Endothelial cell of umbilical vein (primary cell): ENCODE results near the gene ERBB2. TPM values are rescaled to one million over a fixed set of nuclear protein-coding genes. Genes with fewer than 3 reads are reported as not detected.

Source experiments
- BruUV-seq: library from RNA; stranded (reverse); fragments of 400-500 nt; replicated peaks from 2 replicates; lab custom pipeline; 2021; lab: Mats Ljungman, UMichigan
- CTCF ChIA-PET: fragments of 300-600, 350-600 bp; sonication (Branson Sonifier 250); formaldehyde crosslinking; loops from one replicate; lab custom pipeline; 2021; ENCODE audit warnings: antibody characterized with exemption, inconsistent platforms; lab: Charles Lee
- POLR2A ChIA-PET: fragments of 300-600, 350-600 bp; sonication (Branson Sonifier 250); formaldehyde crosslinking; loops from one replicate; lab custom pipeline; 2021; ENCODE audit warnings: antibody characterized with exemption, inconsistent platforms; lab: Charles Lee
- DNase-seq: peaks from one replicate; pipeline ENCODE4 v3.0.0-alpha.2; 2011; ENCODE audit warnings: low read depth, low spot score
- FAIRE-seq: peaks from 2 replicates; lab custom pipeline; 2011; peaks lifted over from hg19 to GRCh38; lab: Jason Lieb, UNC
- H2AFZ ChIP-seq: 2 replicates; pipeline ENCODE4 v1.6.0; 2012; ENCODE audit warnings: low read depth, low read length, control low read depth, inconsistent platforms
- H3K27ac ChIP-seq: 2 replicates; pipeline ENCODE4 v1.5.1; 2011; ENCODE audit warnings: low read depth, mild to moderate bottlenecking, control low read depth, low read length, moderate library complexity; ENCODE audit not compliant: insufficient read depth
- H3K27me3 ChIP-seq, 2 experiments: 2 replicates each; pipeline versions ENCODE4 v1.6.0 to v1.6.1; 2011; ENCODE audit warnings: low read length in 2 of 2, mixed read lengths in 1 of 2; ENCODE audit not compliant: control insufficient read depth in 2 of 2, insufficient read depth in 2 of 2
- H3K36me3 ChIP-seq, 2 experiments: 2 replicates in 1 of 2; 3 replicates in 1 of 2; pipeline ENCODE4 v1.5.1; 2011; ENCODE audit warnings: low read length in 2 of 2, mild to moderate bottlenecking in 1 of 2, moderate library complexity in 1 of 2; ENCODE audit not compliant: control insufficient read depth in 2 of 2, insufficient read depth in 2 of 2; ENCODE audit errors: extremely low read depth in 1 of 2
- H3K4me1 ChIP-seq: 3 replicates; pipeline ENCODE4 v1.5.1; 2011; ENCODE audit warnings: mild to moderate bottlenecking, low read length; ENCODE audit not compliant: control insufficient read depth, insufficient read depth; ENCODE audit errors: extremely low read depth
- H3K4me2 ChIP-seq: 2 replicates; pipeline ENCODE4 v1.6.1; 2011; ENCODE audit warnings: low read length, control low read depth, mixed read lengths; ENCODE audit not compliant: insufficient read depth
- H3K4me3 ChIP-seq, 3 experiments: fragments of 200-600 bp in 1 of 3; sonication (generic), shearing (Covaris generic) in 1 of 3; replicated peaks in 1 of 3; 2 replicates each; pipeline ENCODE4 v1.5.1; 2011 to 2016; ENCODE audit warnings: control low read depth in 3 of 3, low read length in 3 of 3, mild to moderate bottlenecking in 2 of 3, inconsistent platforms in 1 of 3, low read depth in 1 of 3, moderate library complexity in 1 of 3; ENCODE audit not compliant: insufficient read depth in 1 of 3
- H3K79me2 ChIP-seq: 2 replicates; pipeline ENCODE4 v1.6.0; 2012; ENCODE audit warnings: low read length, inconsistent platforms; ENCODE audit not compliant: control insufficient read depth, insufficient read depth
- H3K9ac ChIP-seq: replicated peaks from 2 replicates; pipeline ENCODE3; 2011; ENCODE audit warnings: low read length, control low read depth; ENCODE audit not compliant: insufficient read depth; ENCODE audit errors: extremely low read depth
- H3K9me1 ChIP-seq: replicated peaks from 3 replicates; pipeline ENCODE4 v1.6.0; 2011; ENCODE audit warnings: mild to moderate bottlenecking, low read length; ENCODE audit not compliant: control insufficient read depth, insufficient read depth; ENCODE audit errors: extremely low read depth
- H3K9me3 ChIP-seq: replicated peaks from 2 replicates; pipeline ENCODE4 v1.5.1; 2012; ENCODE audit warnings: low read length, inconsistent platforms; ENCODE audit not compliant: control insufficient read depth, insufficient read depth
- H4K20me1 ChIP-seq: replicated peaks from 2 replicates; pipeline ENCODE3; 2011; ENCODE audit warnings: mild to moderate bottlenecking, low read length; ENCODE audit not compliant: control insufficient read depth, insufficient read depth; ENCODE audit errors: extremely low read depth
- CTCF ChIP-seq, 2 donors: IDR thresholded peaks; 1 replicate in 1 of 2; 2 replicates in 1 of 2; pipeline ENCODE4 v1.5.1; 2011; ENCODE audit warnings: low read length in 2 of 2, mild to moderate bottlenecking in 2 of 2, moderate library complexity in 2 of 2, control low read depth in 1 of 2, inconsistent platforms in 1 of 2, low read depth in 1 of 2; ENCODE audit not compliant: insufficient read depth in 1 of 2; ENCODE audit errors: extremely low read depth in 1 of 2
- EZH2 ChIP-seq: IDR thresholded peaks from 2 replicates; pipeline ENCODE4 v1.6.1; 2012; ENCODE audit warnings: borderline replicate concordance, low read depth, mild to moderate bottlenecking, moderate library complexity, low read length, inconsistent platforms; ENCODE audit not compliant: severe bottlenecking
- JUN ChIP-seq: IDR thresholded peaks from 2 replicates; pipeline ENCODE4 v1.6.1; 2011; ENCODE audit warnings: borderline replicate concordance, low read depth; ENCODE audit not compliant: insufficient read length, insufficient read depth
- MAX ChIP-seq: IDR thresholded peaks from 2 replicates; pipeline ENCODE4 v1.6.1; 2011; ENCODE audit not compliant: insufficient read depth, insufficient read length
- MYC ChIP-seq: IDR thresholded peaks from one replicate; pipeline ENCODE4 v1.6.1; 2011; ENCODE audit warnings: mild to moderate bottlenecking, low read depth, low read length
- dilution Hi-C: fragments of 300-500 bp; cut with MboI; formaldehyde crosslinking; loops from one replicate; pipeline ENCODE4 v1.15.0; 2019; ENCODE audit warnings: low sequenced_read_pairs; ENCODE audit not compliant: extremely low pct_ligation_motif_present
- intact Hi-C: fragments of 100-400 bp; cut with micrococcal nuclease; formaldehyde crosslinking; loops from one replicate; pipeline ENCODE4 v1.10.0; 2022
- polyA plus RNA-seq, 4 experiments: library from polyadenylated mRNA; depleted of rRNA in 3 of 4; stranded (reverse) in 3 of 4; unstranded in 1 of 4; fragments of >200 nt; gene quantifications; 2 replicates each; pipeline versions ENCODE4 v1.2.1 to v1.2.3, GENCODE V29; 2011 to 2012; ENCODE audit warnings: missing spikeins in 1 of 4
- total RNA-seq: library from RNA; stranded (reverse); gene quantifications from 2 replicates; pipeline ENCODE4 v1.2.3, GENCODE V29; 2021

The ERBB2 gene
- total and polyA plus RNA-seq, 2 donors (not counting 3 experiments of a cell fraction or from before 2014, with no cell fraction given), result 20.6 to 32.9 TPM

- H3K79me2 ChIP-seq, result no peaks in the 10 kb centered on the region
- H3K27ac ChIP-seq, result no peak overlapping the region
- H3K4me3 ChIP-seq, result no peak overlapping the region
- H3K9me3 ChIP-seq, result no peaks in the 10 kb centered on the region
- CTCF ChIA-PET, result interaction anchor here (1.0 to 3.4 kb wide), 3 partner anchors 22 to 130 kb away, joined by 4 to 17 read pairs (median 6); partner anchors contain the start of gene MIEN1
- BruUV-seq, result no TSS peak
- no peaks in the 10 kb centered on the region for H3K36me3 ChIP-seq
- H3K27me3 ChIP-seq, result peaks cover 2 to 6% of the 10 kb centered on the region in 2 experiments
- DNase-seq (no peak), FAIRE-seq (no peak)
- intact Hi-C loops (loop anchor here (5.0 kb wide), 1 partner anchor 114 kb away; the partner anchor contains the start of gene STARD3), dilution Hi-C loops (no loop called here)
- H3K9ac ChIP-seq, result no peak overlapping the region
- H4K20me1 ChIP-seq, result no peaks in the 10 kb centered on the region
- no peaks in the 10 kb centered on the region for H3K9me1 ChIP-seq
- no peak overlapping the region for H3K4me2 ChIP-seq
- H2AFZ ChIP-seq, result no peak overlapping the region
- POLR2A ChIA-PET, result no interaction called here
- H3K4me1 ChIP-seq, result peaks cover 9% of the 10 kb centered on the region
- TF ChIP-seq EZH2 (no peak), JUN (no peak), MYC (no peak), MAX (no peak), CTCF (IDR thresholded peaks at IDR 0.05; ENCODE audit: extremely low read depth in 1 of 2, insufficient read depth in 1 of 2, low read depth in 1 of 2, low read length in 2 of 2) (no peak)
These were observed 51.8 kb downstream of the ERBB2 start for GRCh38 chr17:39751637-39752036.
